B cell (primary cell): ENCODE measurements around the gene LRCOL1. TPM values are rescaled to one million over a fixed set of nuclear protein-coding genes. Genes with fewer than 3 reads are reported as not detected.

Source experiments
- ATAC-seq: fragments of 200-7000 bp; cut with Tn5 transposase; one replicate; pipeline ENCODE4 v1.10.0; 2021; ENCODE audit warnings: low read depth, mild to moderate bottlenecking, moderate number of reproducible peaks, moderate library complexity
- CTCF ChIA-PET: fragments of 350-600 bp; sonication (Branson Sonifier 250); formaldehyde crosslinking; loops from one replicate; lab custom pipeline; 2021; ENCODE audit warnings: antibody characterized with exemption, inconsistent platforms; lab: Charles Lee
- POLR2A ChIA-PET: fragments of 350-600 bp; sonication (Branson Sonifier 250); formaldehyde crosslinking; loops from one replicate; lab custom pipeline; 2021; ENCODE audit warnings: antibody characterized with exemption; lab: Charles Lee
- DNase-seq: peaks from one replicate; pipeline ENCODE4 v3.0.0; 2013
- H2AFZ ChIP-seq: 2 replicates; pipeline ENCODE4 v1.6.1; 2012; ENCODE audit warnings: mild to moderate bottlenecking, low read depth, low read length; ENCODE audit not compliant: insufficient read depth, poor library complexity, severe bottlenecking
- H3K27ac ChIP-seq, 2 donors: 1 replicate in 1 of 2; 2 replicates in 1 of 2; pipeline ENCODE4 v1.5.1; 2012 to 2013; ENCODE audit warnings: low read length in 2 of 2, mild to moderate bottlenecking in 2 of 2, moderate library complexity in 1 of 2
- H3K27me3 ChIP-seq, 4 experiments: fragments of 200-600 bp in 1 of 4; sonication (generic) in 1 of 4; replicated peaks in 1 of 4; 1 replicate in 2 of 4; 2 replicates in 2 of 4; pipeline versions ENCODE4 v1.6.1 to v1.7.0; 2013 to 2016; ENCODE audit warnings: low read length in 3 of 4, mild to moderate bottlenecking in 2 of 4, mixed read lengths in 1 of 4, moderate library complexity in 1 of 4; ENCODE audit not compliant: insufficient read depth in 4 of 4, control insufficient read depth in 3 of 4; ENCODE audit errors: control extremely low read depth in 1 of 4
- H3K36me3 ChIP-seq, 2 experiments: replicated peaks in 1 of 2; 1 replicate in 1 of 2; 2 replicates in 1 of 2; pipeline versions ENCODE4 v1.6.1 to v1.7.1; 2013; ENCODE audit warnings: low read length in 1 of 2; ENCODE audit not compliant: insufficient read depth in 2 of 2, control insufficient read depth in 1 of 2; ENCODE audit errors: control extremely low read depth in 1 of 2, extremely low read depth in 1 of 2
- H3K4me1 ChIP-seq, 2 donors: fragments of 200-600 bp in 1 of 2; sonication (generic) in 1 of 2; 1 replicate in 1 of 2; 2 replicates in 1 of 2; pipeline versions ENCODE4 v1.5.1 to v1.6.1; 2013 to 2017; ENCODE audit warnings: low read length in 2 of 2; ENCODE audit not compliant: control insufficient read depth in 2 of 2, insufficient read depth in 2 of 2
- H3K4me2 ChIP-seq: replicated peaks from 2 replicates; pipeline ENCODE3; 2012; ENCODE audit warnings: mild to moderate bottlenecking, low read depth, low read length; ENCODE audit not compliant: poor library complexity, severe bottlenecking
- H3K4me3 ChIP-seq, 5 experiments: fragments of 200-600 bp in 1 of 5; sonication (generic) in 1 of 5; 1 replicate in 3 of 5; 2 replicates in 2 of 5; pipeline versions ENCODE4 v1.5.1 to v1.7.0; 2011 to 2016; ENCODE audit warnings: low read length in 4 of 5, mild to moderate bottlenecking in 4 of 5, low read depth in 2 of 5, control low read depth in 1 of 5, moderate library complexity in 1 of 5; ENCODE audit not compliant: insufficient read depth in 1 of 5; ENCODE audit errors: control extremely low read depth in 1 of 5, extremely low read depth in 1 of 5
- H3K79me2 ChIP-seq: fragments of 200-600 bp; sonication (generic); one replicate; pipeline ENCODE4 v1.6.0; 2016; ENCODE audit warnings: low read length; ENCODE audit not compliant: control insufficient read depth, insufficient read depth
- H3K9ac ChIP-seq: fragments of 200-600 bp; sonication (generic); 2 replicates; pipeline ENCODE4 v1.6.1; 2017; ENCODE audit warnings: mild to moderate bottlenecking, low read length, moderate library complexity
- H3K9me3 ChIP-seq, 3 donors: one replicate each; pipeline versions ENCODE4 v1.6.1 to v1.7.1; 2013; ENCODE audit warnings: low read length in 2 of 3; ENCODE audit not compliant: control insufficient read depth in 2 of 3, insufficient read depth in 1 of 3; ENCODE audit errors: control extremely low read depth in 1 of 3
- H4K20me1 ChIP-seq: 2 replicates; pipeline ENCODE4 v1.6.0; 2012; ENCODE audit warnings: mild to moderate bottlenecking, low read length; ENCODE audit not compliant: insufficient read depth, control insufficient read depth, poor library complexity, severe bottlenecking
- H3K27ac Mint-ChIP-seq: one replicate; pipeline ENCODE4 v1.8.0; 2021; ENCODE audit warnings: mixed read lengths
- H3K27me3 Mint-ChIP-seq: one replicate; pipeline ENCODE4 v1.8.0; 2021; ENCODE audit warnings: mixed read lengths
- H3K4me1 Mint-ChIP-seq: one replicate; pipeline ENCODE4 v1.8.0; 2021; ENCODE audit warnings: mixed read lengths
- H3K4me3 Mint-ChIP-seq: one replicate; pipeline ENCODE4 v1.8.0; 2021; ENCODE audit warnings: mixed read lengths
- H3K9me3 Mint-ChIP-seq: one replicate; pipeline ENCODE4 v1.8.0; 2022; ENCODE audit warnings: mixed read lengths; ENCODE audit not compliant: insufficient read depth
- EZH2 ChIP-seq: IDR thresholded peaks from 2 replicates; pipeline ENCODE4 v1.6.1; 2012; ENCODE audit warnings: borderline replicate concordance, low read depth, mild to moderate bottlenecking, moderate library complexity, low read length; ENCODE audit not compliant: insufficient read depth, poor library complexity, severe bottlenecking
- WGBS: methylation state at CpG from one replicate; pipeline ENCODE4 v1.1.5; 2013; ENCODE audit warnings: missing lambda C conversion rate; ENCODE audit not compliant: insufficient coverage; 5-methylcytosine and 5-hydroxymethylcytosine counted together
- intact Hi-C: fragments of 100-400 bp; cut with micrococcal nuclease; formaldehyde crosslinking; loops from one replicate; pipeline ENCODE4 v1.10.0; 2022
- polyA plus RNA-seq: library from polyadenylated mRNA; depleted of rRNA; stranded (reverse); fragments of >200 nt; gene quantifications from 2 replicates; pipeline ENCODE4 v1.2.3, GENCODE V29; 2012
- total RNA-seq, 2 donors: library from RNA; stranded (reverse); fragments of 120-200 nt in 1 of 2; gene quantifications; 1 replicate in 1 of 2; 2 replicates in 1 of 2; pipeline versions ENCODE4 v1.2.3 to v1.2.4, GENCODE V29; 2013 to 2022
- TF ChIP-seq, protein P1 (sequence below): fragments of 200-600 bp; IDR thresholded peaks from one replicate; pipeline ENCODE4 v1.8.0; 2022; ENCODE audit warnings: antibody characterized with exemption, mild to moderate bottlenecking

The LRCOL1 gene
- total and polyA plus RNA-seq, 2 donors (not counting 1 experiment from before 2014, with no cell fraction given): not detected

DNA sequence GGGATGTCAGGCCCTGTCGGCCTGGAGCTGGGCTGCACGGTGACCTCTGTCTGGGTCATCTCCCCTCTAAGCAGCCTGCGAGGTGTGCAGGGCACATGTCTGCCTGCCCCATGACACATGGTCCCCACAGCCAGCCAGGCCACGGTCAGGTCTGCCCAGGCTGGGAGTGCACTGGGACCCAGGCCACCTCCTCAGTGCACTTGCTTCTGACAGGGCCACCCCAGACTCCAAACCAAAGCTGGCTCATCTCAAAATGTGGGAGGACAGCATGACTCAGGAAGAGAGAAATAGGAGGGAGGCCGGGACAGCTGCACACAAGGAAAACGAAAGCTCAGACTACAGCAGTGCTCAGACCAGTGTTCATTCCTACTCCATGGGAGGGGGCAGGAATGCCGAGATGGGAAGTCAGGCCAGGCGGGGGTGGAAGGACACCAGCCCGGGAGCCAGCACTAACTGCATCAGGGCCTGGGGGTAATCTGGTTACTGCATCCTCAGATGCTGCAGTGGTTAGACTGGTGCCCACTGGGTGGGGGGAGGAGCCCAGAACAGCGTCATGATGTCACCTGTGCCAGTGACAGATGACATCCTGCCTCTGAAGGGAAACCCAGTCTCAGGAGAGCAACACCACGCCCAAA, 12.2 kb upstream of the LRCOL1 start:
- H3K4me3 Mint-ChIP-seq: no peak overlapping the region

More for the DNA sequence above, 12.2 kb upstream of the LRCOL1 start:
- Histone ChIP-seq H3K79me2 (no peaks in the 10 kb centered on the region), H3K4me1 (peaks cover 0 to 3% of the 10 kb centered on the region in 2 donors), H3K9me3 (peaks cover 0 to 8% (median 3%) of the 10 kb centered on the region in 3 donors), H3K9ac (no peak overlapping the region), H3K27me3 (peaks cover 0 to 14% (median 5%) of the 10 kb centered on the region in 4 experiments), H3K36me3 (peaks cover 0 to 3% of the 10 kb centered on the region in 2 experiments), H3K27ac (no peak overlapping the region), H3K4me3 (no peak overlapping the region), H2AFZ (no peak overlapping the region), H3K4me2 (no peak overlapping the region), H4K20me1 (no peaks in the 10 kb centered on the region)
- WGBS: 90% methylated on average over 9 of the region's 11 CpGs
- intact Hi-C loops: no loop called here
- Mint-ChIP-seq H3K4me1 (peaks cover 6% of the 10 kb centered on the region), H3K27me3 (peaks cover 10% of the 10 kb centered on the region), H3K9me3 (no peaks in the 10 kb centered on the region), H3K27ac (peak overlapping the region; percentile 37)
- ChIA-PET POLR2A (no interaction called here), CTCF (interaction anchor here (1.0 kb wide), 1 partner anchor 207 kb away, joined by 3 read pairs; no protein-coding TSS in a partner anchor)
- no peak for DNase-seq
- no peak for TF ChIP-seq EZH2
- TF ChIP-seq, protein P1, sequence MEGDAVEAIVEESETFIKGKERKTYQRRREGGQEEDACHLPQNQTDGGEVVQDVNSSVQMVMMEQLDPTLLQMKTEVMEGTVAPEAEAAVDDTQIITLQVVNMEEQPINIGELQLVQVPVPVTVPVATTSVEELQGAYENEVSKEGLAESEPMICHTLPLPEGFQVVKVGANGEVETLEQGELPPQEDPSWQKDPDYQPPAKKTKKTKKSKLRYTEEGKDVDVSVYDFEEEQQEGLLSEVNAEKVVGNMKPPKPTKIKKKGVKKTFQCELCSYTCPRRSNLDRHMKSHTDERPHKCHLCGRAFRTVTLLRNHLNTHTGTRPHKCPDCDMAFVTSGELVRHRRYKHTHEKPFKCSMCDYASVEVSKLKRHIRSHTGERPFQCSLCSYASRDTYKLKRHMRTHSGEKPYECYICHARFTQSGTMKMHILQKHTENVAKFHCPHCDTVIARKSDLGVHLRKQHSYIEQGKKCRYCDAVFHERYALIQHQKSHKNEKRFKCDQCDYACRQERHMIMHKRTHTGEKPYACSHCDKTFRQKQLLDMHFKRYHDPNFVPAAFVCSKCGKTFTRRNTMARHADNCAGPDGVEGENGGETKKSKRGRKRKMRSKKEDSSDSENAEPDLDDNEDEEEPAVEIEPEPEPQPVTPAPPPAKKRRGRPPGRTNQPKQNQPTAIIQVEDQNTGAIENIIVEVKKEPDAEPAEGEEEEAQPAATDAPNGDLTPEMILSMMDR: no peak
- ATAC-seq: no peak
